H1 (cell line): Measurements from ENCODE around the gene SPG11.

ENCODE experiments used
- CTCF ChIP-seq, 3 experiments: IDR thresholded peaks; 1 replicate in 2 of 3; 2 replicates in 1 of 3; pipeline versions ENCODE4 v1.5.1 to v1.6.1; 2011; ENCODE audit warnings: low read length in 3 of 3, mild to moderate bottlenecking in 3 of 3, inconsistent platforms in 2 of 3, low read depth in 1 of 3, moderate library complexity in 1 of 3; ENCODE audit not compliant: insufficient read depth in 1 of 3; ENCODE audit errors: control extremely low read depth in 1 of 3
- EP300 ChIP-seq, 2 experiments: IDR thresholded peaks; 1 replicate in 1 of 2; 2 replicates in 1 of 2; pipeline ENCODE4 v1.6.1; 2011 to 2012; ENCODE audit warnings: low read depth in 2 of 2, low read length in 2 of 2, mild to moderate bottlenecking in 2 of 2, borderline replicate concordance in 1 of 2, inconsistent platforms in 1 of 2, moderate library complexity in 1 of 2
- JUND ChIP-seq: IDR thresholded peaks from 2 replicates; pipeline ENCODE4 v1.6.1; 2011; ENCODE audit warnings: mild to moderate bottlenecking, improper control_type of control experiment, low read length
- KDM5A ChIP-seq: fragments of 200-600 bp; IDR thresholded peaks from 2 replicates; pipeline ENCODE4 v1.7.1; 2012; ENCODE audit warnings: mild to moderate bottlenecking, low read length, inconsistent platforms, mixed read lengths
- POLR2A ChIP-seq, 2 experiments: IDR thresholded peaks; 1 replicate in 1 of 2; 2 replicates in 1 of 2; pipeline ENCODE4 v1.6.1; 2011; ENCODE audit warnings: low read depth in 2 of 2, low read length in 2 of 2, mild to moderate bottlenecking in 2 of 2; ENCODE audit errors: control extremely low read depth in 1 of 2
- RFX5 ChIP-seq: IDR thresholded peaks from 2 replicates; pipeline ENCODE4 v1.6.1; 2011; ENCODE audit warnings: low read depth, low read length, improper control_type of control experiment, borderline replicate concordance
- SRF ChIP-seq: IDR thresholded peaks from 2 replicates; pipeline ENCODE4 v1.6.1; 2011; ENCODE audit warnings: mild to moderate bottlenecking, low read depth, low read length, moderate library complexity
- TAF1 ChIP-seq: IDR thresholded peaks from 2 replicates; pipeline ENCODE4 v1.6.1; 2011; ENCODE audit warnings: mild to moderate bottlenecking, low read depth, low read length

- no peak for TF ChIP-seq SRF
- no peak for TF ChIP-seq POLR2A (IDR thresholded peaks at IDR 0.05; ENCODE audit: control extremely low read depth in 1 of 2, low read depth in 2 of 2, low read length in 2 of 2)
- TF ChIP-seq KDM5A: no peak
- no peak for TF ChIP-seq TAF1
- TF ChIP-seq CTCF (IDR thresholded peaks at IDR 0.05; ENCODE audit: control extremely low read depth in 1 of 3, insufficient read depth in 1 of 3, low read depth in 1 of 3, low read length in 3 of 3): no peak
- TF ChIP-seq EP300 (IDR thresholded peaks at IDR 0.05; ENCODE audit: borderline replicate concordance in 1 of 2, low read depth in 2 of 2, low read length in 2 of 2): no peak
- TF ChIP-seq JUND: no peak
- no peak for TF ChIP-seq RFX5
These were observed 128.4 kb downstream of the SPG11 start for GRCh38 chr15:44535092-44535491.
